Chondrocyte (in vitro differentiated cells): ENCODE data around the gene SLC38A11. TPM values are rescaled to one million over a fixed set of nuclear protein-coding genes. Genes with fewer than 3 reads are reported as not detected.

Source experiments
- DNase-seq: peaks from one replicate; pipeline ENCODE4 v3.0.0; 2021; ENCODE audit warnings: mixed read lengths, low spot score
- H3K27ac Mint-ChIP-seq: one replicate; pipeline ENCODE4 v1.8.0; 2021; ENCODE audit warnings: mild to moderate bottlenecking, moderate library complexity, mixed read lengths; ENCODE audit not compliant: unreplicated experiment
- H3K27me3 Mint-ChIP-seq: 2 replicates; pipeline ENCODE4 v1.8.0; 2021; ENCODE audit warnings: low read depth, mixed read lengths
- H3K36me3 Mint-ChIP-seq: 2 replicates; pipeline ENCODE4 v1.8.0; 2021; ENCODE audit warnings: low read depth, mixed read lengths
- H3K4me1 Mint-ChIP-seq: 2 replicates; pipeline ENCODE4 v1.8.0; 2021; ENCODE audit warnings: low read depth, mild to moderate bottlenecking, mixed read lengths
- H3K4me3 Mint-ChIP-seq: one replicate; pipeline ENCODE4 v1.8.0; 2021; ENCODE audit warnings: mild to moderate bottlenecking, moderate library complexity, mixed read lengths; ENCODE audit not compliant: unreplicated experiment
- H3K9me3 Mint-ChIP-seq: 2 replicates; pipeline ENCODE4 v1.8.0; 2021; ENCODE audit warnings: low read depth, mixed read lengths
- total RNA-seq: library from RNA; stranded (reverse); gene quantifications from 3 replicates; pipeline ENCODE4 v1.2.1, GENCODE V29; 2021
- TF ChIP-seq, protein P1 (sequence below): fragments of 200-600 bp; sonication (generic); IDR thresholded peaks from 2 replicates; pipeline ENCODE4 v1.5.0; 2021; ENCODE audit warnings: antibody characterized with exemption, mild to moderate bottlenecking, moderate library complexity

Gene SLC38A11
- total RNA-seq, 1 donor from 2014 or later = 0.12 TPM

GRCh38 chr2:164964700-164965099 is 9.4 kb upstream of the SLC38A11 start:
- H3K27ac Mint-ChIP-seq = peak overlapping the region; percentile 18
- H3K9me3 Mint-ChIP-seq = peaks cover 11% of the 10 kb centered on the region
- H3K36me3 Mint-ChIP-seq = peaks cover 2% of the 10 kb centered on the region
- no peak overlapping the region for H3K4me3 Mint-ChIP-seq
- DNase-seq = no peak
- TF ChIP-seq, protein P1, sequence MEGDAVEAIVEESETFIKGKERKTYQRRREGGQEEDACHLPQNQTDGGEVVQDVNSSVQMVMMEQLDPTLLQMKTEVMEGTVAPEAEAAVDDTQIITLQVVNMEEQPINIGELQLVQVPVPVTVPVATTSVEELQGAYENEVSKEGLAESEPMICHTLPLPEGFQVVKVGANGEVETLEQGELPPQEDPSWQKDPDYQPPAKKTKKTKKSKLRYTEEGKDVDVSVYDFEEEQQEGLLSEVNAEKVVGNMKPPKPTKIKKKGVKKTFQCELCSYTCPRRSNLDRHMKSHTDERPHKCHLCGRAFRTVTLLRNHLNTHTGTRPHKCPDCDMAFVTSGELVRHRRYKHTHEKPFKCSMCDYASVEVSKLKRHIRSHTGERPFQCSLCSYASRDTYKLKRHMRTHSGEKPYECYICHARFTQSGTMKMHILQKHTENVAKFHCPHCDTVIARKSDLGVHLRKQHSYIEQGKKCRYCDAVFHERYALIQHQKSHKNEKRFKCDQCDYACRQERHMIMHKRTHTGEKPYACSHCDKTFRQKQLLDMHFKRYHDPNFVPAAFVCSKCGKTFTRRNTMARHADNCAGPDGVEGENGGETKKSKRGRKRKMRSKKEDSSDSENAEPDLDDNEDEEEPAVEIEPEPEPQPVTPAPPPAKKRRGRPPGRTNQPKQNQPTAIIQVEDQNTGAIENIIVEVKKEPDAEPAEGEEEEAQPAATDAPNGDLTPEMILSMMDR = no peak
- peaks cover 45% of the 10 kb centered on the region for H3K4me1 Mint-ChIP-seq
- no peaks in the 10 kb centered on the region for H3K27me3 Mint-ChIP-seq

GRCh38 chr2:164960159-164960558 is 4.8 kb upstream of the SLC38A11 start:
- Mint-ChIP-seq H3K9me3 (no peaks in the 10 kb centered on the region), H3K27me3 (no peaks in the 10 kb centered on the region), H3K4me3 (no peak overlapping the region), H3K36me3 (no peaks in the 10 kb centered on the region), H3K4me1 (peaks cover 20% of the 10 kb centered on the region), H3K27ac (no peak overlapping the region)
- TF ChIP-seq, protein P1 = no peak
- DNase-seq = no peak

DNA sequence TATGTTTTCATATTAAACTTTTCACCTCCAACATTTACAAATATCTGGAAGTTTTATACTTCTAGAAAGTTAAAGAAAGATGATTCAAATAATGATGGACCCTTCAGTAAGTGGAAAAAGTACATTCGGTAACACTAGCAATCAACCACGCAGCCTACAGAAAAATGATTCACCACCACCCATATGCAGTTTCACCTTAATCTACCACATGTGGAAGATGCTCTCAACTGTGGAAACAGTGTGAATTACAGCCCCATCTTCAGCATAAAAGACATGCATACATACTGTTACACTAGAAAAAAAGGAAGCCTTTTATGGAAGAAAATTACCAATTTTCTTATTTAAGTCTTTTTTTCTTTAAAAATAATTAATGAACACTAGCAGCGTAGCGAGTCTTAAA is 1.1 kb downstream of the SLC38A11 start:
- peaks cover 3% of the 10 kb centered on the region for H3K27me3 Mint-ChIP-seq
- H3K4me1 Mint-ChIP-seq = no peaks in the 10 kb centered on the region
- TF ChIP-seq, protein P1 = no peak
- H3K9me3 Mint-ChIP-seq = no peaks in the 10 kb centered on the region
- no peak overlapping the region for H3K27ac Mint-ChIP-seq
- DNase-seq = no peak
- H3K36me3 Mint-ChIP-seq = no peaks in the 10 kb centered on the region
- no peak overlapping the region for H3K4me3 Mint-ChIP-seq

DNA sequence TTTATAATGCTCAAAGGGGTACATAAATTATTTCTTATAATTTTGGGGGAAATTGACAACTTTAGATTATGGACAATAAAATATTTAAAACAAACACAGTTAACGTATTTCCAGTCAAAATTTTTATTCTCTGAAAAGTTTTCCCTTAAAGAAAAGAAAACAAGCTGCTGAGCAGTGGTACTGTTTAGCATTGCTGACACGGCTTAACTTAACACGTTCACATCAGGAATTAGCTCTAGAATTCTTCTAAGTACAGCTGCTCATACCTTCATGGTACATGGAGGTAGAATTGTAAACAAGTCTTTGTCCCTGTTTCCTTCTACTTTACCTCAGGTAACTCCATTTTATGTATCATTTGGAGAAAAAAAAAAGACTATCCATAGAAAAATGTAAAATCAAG is 2.0 kb downstream of the SLC38A11 start:
- H3K9me3 Mint-ChIP-seq = no peaks in the 10 kb centered on the region
- peaks cover 5% of the 10 kb centered on the region for H3K4me1 Mint-ChIP-seq
- peaks cover 3% of the 10 kb centered on the region for H3K27me3 Mint-ChIP-seq
- H3K36me3 Mint-ChIP-seq = no peaks in the 10 kb centered on the region
- DNase-seq = no peak
- H3K4me3 Mint-ChIP-seq = no peak overlapping the region
- H3K27ac Mint-ChIP-seq = no peak overlapping the region
- TF ChIP-seq, protein P1 = no peak

GRCh38 chr2:164952057-164952702 is 3.1 kb downstream of the SLC38A11 start:
- no peak for DNase-seq
- TF ChIP-seq, protein P1 = no peak
- H3K27me3 Mint-ChIP-seq = peaks cover 3% of the 10 kb centered on the region
- no peaks in the 10 kb centered on the region for H3K9me3 Mint-ChIP-seq
- peaks cover 5% of the 10 kb centered on the region for H3K4me1 Mint-ChIP-seq
- H3K27ac Mint-ChIP-seq = no peak overlapping the region
- no peaks in the 10 kb centered on the region for H3K36me3 Mint-ChIP-seq
- no peak overlapping the region for H3K4me3 Mint-ChIP-seq
